HG03039 (cell line): Measurements from ENCODE around the gene KRTAP9-8.
"Not testable (repeated sequence)": the region's sequence is repeated elsewhere in the genome, so short reads cannot be mapped to it uniquely, and the experiment has no call there.

Experiments
- ATAC-seq: cut with Tn5 transposase; IDR thresholded peaks from one replicate; pipeline ENCODE4 v1.9.1; 2021; ENCODE audit warnings: mild to moderate bottlenecking, moderate library complexity; ENCODE audit not compliant: unreplicated experiment

The KRTAP9-8 gene

GRCh38 chr17:41255381-41256290, 17.8 kb downstream of the KRTAP9-8 start, which contains the start of gene KRTAP9-9:
Gene KRTAP9-9, plus strand, starts transcription at chr17:41255384.
- not testable (repeated sequence) for ATAC-seq

GRCh38 chr17:41256291-41256685, 18.5 kb downstream of the KRTAP9-8 start:
- no peak for ATAC-seq

- no peak for ATAC-seq
Observed at GRCh38 chr17:41258406-41258805, 20.6 kb downstream of the KRTAP9-8 start.

- no peak for ATAC-seq
Observed at GRCh38 chr17:41263212-41263611, 25.4 kb downstream of the KRTAP9-8 start.

GRCh38 chr17:41264599-41264998, 26.8 kb downstream of the KRTAP9-8 start:
- ATAC-seq: no peak

- no peak for ATAC-seq
Observed at GRCh38 chr17:41265078-41265477, 27.3 kb downstream of the KRTAP9-8 start, which contains the start of gene KRTAP9-6. Gene KRTAP9-6, plus strand, starts transcription at chr17:41265378. Its CDS starts 0 bp downstream, at chr17:41265378.

- no peak for ATAC-seq
Observed at GRCh38 chr17:41267711-41268110, 29.9 kb downstream of the KRTAP9-8 start.

- not testable (repeated sequence) for ATAC-seq
Observed at GRCh38 chr17:41271323-41271722, 33.5 kb downstream of the KRTAP9-8 start.

GRCh38 chr17:41271858-41272257, 34.1 kb downstream of the KRTAP9-8 start:
- ATAC-seq: no peak

GRCh38 chr17:41275648-41276190, 37.9 kb downstream of the KRTAP9-8 start, which contains the start of gene KRTAP9-7:
Gene KRTAP9-7, plus strand, starts transcription at chr17:41275698. Its CDS starts 0 bp downstream, at chr17:41275698.
- ATAC-seq: not testable (repeated sequence)

GRCh38 chr17:41278176-41278955, 40.6 kb downstream of the KRTAP9-8 start:
- ATAC-seq: no peak

- ATAC-seq: no peak
Observed at GRCh38 chr17:41284043-41284442, 46.2 kb downstream of the KRTAP9-8 start.

GRCh38 chr17:41284546-41284945, 46.7 kb downstream of the KRTAP9-8 start:
- no peak for ATAC-seq

GRCh38 chr17:41287050-41287449, 49.3 kb downstream of the KRTAP9-8 start:
- no peak for ATAC-seq
